H1 (cell line): ENCODE results near the gene FOXP4. TPM values are rescaled to one million over a fixed set of nuclear protein-coding genes. Genes with fewer than 3 reads are reported as not detected.

Experiments used
- HDAC2 ChIP-seq, 2 experiments: fragments of 300-600 bp in 1 of 2; sonication (generic) in 1 of 2; IDR thresholded peaks; 2 replicates each; pipeline ENCODE4 v1.6.1; 2011 to 2012; ENCODE audit warnings: low read depth in 2 of 2, low read length in 2 of 2, mild to moderate bottlenecking in 2 of 2, moderate library complexity in 2 of 2, borderline replicate concordance in 1 of 2, inconsistent platforms in 1 of 2
- RAD21 ChIP-seq, 2 experiments: IDR thresholded peaks in 1 of 2; conservative IDR thresholded peaks in 1 of 2; 2 replicates each; pipeline ENCODE4 v1.6.1; 2011; ENCODE audit warnings: low read depth in 2 of 2, low read length in 2 of 2, improper control_type of control experiment in 1 of 2, inconsistent platforms in 1 of 2, mild to moderate bottlenecking in 1 of 2, moderate library complexity in 1 of 2
- SIN3A ChIP-seq, 2 experiments: IDR thresholded peaks in 1 of 2; conservative IDR thresholded peaks in 1 of 2; 2 replicates each; pipeline ENCODE4 v1.6.1; 2011 to 2012; ENCODE audit warnings: low read length in 2 of 2, improper control_type of control experiment in 1 of 2, low read depth in 1 of 2, mild to moderate bottlenecking in 1 of 2
- polyA plus RNA-seq, 7 experiments: library from polyadenylated mRNA; depleted of rRNA in 3 of 7; stranded (reverse) in 5 of 7; unstranded in 2 of 7; fragments of >200 nt in 5 of 7; fragments of 200-250 nt in 2 of 7; gene quantifications; 1 replicate in 5 of 7; 2 replicates in 1 of 7; 4 replicates in 1 of 7; pipeline versions ENCODE4 v1.2.1 to v1.2.3, GENCODE V29; 2011 to 2013; ENCODE audit warnings: missing spikeins in 2 of 7, mixed read lengths in 2 of 7
- total RNA-seq: library from RNA; stranded (reverse); fragmentation: NEBNext Ultra II Directional; extraction: Animal tissue kit (Norgen Biotek cat#: 25700); gene quantifications from 2 replicates; pipeline ENCODE4 v1.2.1, GENCODE V29; 2021

The FOXP4 gene
- total and polyA plus RNA-seq, 2 of the 8 experiments (the other 6 are each of a cell fraction or from before 2014, with no cell fraction given) = 4.8 to 13.3 TPM

GRCh38 chr6:41560431-41561192, 14.4 kb downstream of the FOXP4 start (continued):
- peak in 1 of 2 experiments; percentile 18; a peak in 1 of 4 replicates for TF ChIP-seq HDAC2 (IDR thresholded peaks at IDR 0.05; ENCODE audit: borderline replicate concordance in 1 of 2, low read depth in 2 of 2, low read length in 2 of 2)
- TF ChIP-seq RAD21 (IDR thresholded peaks at IDR 0.05 in 1 of 2, conservative IDR thresholded peaks at IDR 0.05 in 1 of 2; ENCODE audit: low read depth in 2 of 2, low read length in 2 of 2) = no peak
- no peak for TF ChIP-seq SIN3A (conservative IDR thresholded peaks at IDR 0.05 in 1 of 2, IDR thresholded peaks at IDR 0.05 in 1 of 2; ENCODE audit: low read depth in 1 of 2, low read length in 2 of 2)
- TF ChIP-seq, all 59 proteins: peak for 6
